ENCODE data around the gene MELTF. TPM values are rescaled to one million over a fixed set of nuclear protein-coding genes. Genes with fewer than 3 reads are reported as not detected.

The MELTF gene
- total and polyA plus RNA-seq, 2 of the 13 experiments (the other 11 are each of a cell fraction or from before 2014, with no cell fraction given): 3.2 to 7.5 TPM

DNA sequence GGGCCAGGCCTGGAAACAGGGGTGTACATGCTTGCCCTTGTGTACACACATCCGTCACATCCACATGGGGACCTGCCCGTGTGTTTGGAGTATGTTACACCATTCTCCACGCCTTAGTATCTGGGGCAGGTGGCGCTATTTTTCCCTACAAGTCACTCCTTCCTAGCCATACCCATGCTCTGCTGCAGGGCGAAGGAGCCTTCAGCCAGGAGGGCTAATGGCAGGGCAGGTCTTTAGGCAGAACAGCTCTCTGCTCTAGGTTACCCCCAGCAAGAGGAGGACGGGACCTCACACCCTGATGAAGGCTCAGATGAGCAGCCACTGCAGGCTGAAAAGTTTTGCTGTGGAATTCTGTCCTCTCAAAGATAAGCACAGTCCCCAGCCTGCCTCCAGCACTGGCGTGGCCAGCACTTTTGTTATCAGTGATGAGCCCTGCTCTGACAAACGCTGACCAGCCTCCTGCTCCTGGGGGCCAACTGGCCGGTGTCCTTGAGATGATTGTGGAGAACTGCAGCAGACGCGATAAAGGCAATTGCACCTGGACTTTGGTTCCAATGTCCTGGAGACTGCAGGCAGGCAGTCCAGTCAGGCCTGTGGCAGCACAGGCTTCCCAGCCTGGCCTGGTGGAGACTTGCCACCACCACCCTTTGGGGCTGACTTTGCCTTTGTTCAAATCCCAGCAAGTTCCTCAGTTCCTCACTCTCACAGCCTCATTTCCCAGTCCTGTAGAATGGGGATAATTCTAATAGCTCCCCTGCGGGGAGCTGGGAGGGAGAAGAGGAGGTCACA, 41.2 kb downstream of the MELTF start (continued):
- TF ChIP-seq, protein P1, sequence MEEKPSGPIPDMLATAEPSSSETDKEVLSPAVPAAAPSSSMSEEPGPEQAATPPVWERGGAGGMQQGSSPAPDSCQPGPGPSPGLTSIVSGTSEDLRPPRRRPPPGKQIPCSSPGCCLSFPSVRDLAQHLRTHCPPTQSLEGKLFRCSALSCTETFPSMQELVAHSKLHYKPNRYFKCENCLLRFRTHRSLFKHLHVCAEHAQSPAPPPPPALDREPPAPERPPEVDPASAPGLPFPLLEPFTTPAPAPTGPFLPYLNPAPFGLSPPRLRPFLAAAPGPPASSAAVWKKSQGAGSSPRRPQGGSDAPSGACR (CRISPR knock-in tag; IDR thresholded peaks at IDR 0.05): 0 out of 2 replicates have a peak, but pooled peaks have one; percentile 44
- no peak for TF ChIP-seq ZC3H4 (CRISPR knock-in tag; IDR thresholded peaks at IDR 0.05; ENCODE audit: borderline replicate concordance)
- TF ChIP-seq ELF3 (CRISPR knock-in tag; IDR thresholded peaks at IDR 0.05): 0 out of 2 replicates have a peak, but pooled peaks have one; percentile 8
- TF ChIP-seq ATF1 (CRISPR knock-in tag; IDR thresholded peaks at IDR 0.05): no peak; the same call in 1 of the 2 replicates
- TF ChIP-seq, protein P2, sequence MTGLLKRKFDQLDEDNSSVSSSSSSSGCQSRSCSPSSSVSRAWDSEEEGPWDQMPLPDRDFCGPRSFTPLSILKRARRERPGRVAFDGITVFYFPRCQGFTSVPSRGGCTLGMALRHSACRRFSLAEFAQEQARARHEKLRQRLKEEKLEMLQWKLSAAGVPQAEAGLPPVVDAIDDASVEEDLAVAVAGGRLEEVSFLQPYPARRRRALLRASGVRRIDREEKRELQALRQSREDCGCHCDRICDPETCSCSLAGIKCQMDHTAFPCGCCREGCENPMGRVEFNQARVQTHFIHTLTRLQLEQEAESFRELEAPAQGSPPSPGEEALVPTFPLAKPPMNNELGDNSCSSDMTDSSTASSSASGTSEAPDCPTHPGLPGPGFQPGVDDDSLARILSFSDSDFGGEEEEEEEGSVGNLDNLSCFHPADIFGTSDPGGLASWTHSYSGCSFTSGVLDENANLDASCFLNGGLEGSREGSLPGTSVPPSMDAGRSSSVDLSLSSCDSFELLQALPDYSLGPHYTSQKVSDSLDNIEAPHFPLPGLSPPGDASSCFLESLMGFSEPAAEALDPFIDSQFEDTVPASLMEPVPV (CRISPR knock-in tag; IDR thresholded peaks at IDR 0.05): no peak
- TF ChIP-seq STAG1 (CRISPR knock-in tag; IDR thresholded peaks at IDR 0.05): peak; percentile 24
- TF ChIP-seq POLR2A (IDR thresholded peaks at IDR 0.05; ENCODE audit: insufficient read depth in 1 of 2, low read depth in 2 of 2, low read length in 2 of 2): no peak; a peak in 1 of 4 replicates
- no peak for TF ChIP-seq SUZ12 (IDR thresholded peaks at IDR 0.05; ENCODE audit: low read depth, low read length)
- TF ChIP-seq, protein P3, sequence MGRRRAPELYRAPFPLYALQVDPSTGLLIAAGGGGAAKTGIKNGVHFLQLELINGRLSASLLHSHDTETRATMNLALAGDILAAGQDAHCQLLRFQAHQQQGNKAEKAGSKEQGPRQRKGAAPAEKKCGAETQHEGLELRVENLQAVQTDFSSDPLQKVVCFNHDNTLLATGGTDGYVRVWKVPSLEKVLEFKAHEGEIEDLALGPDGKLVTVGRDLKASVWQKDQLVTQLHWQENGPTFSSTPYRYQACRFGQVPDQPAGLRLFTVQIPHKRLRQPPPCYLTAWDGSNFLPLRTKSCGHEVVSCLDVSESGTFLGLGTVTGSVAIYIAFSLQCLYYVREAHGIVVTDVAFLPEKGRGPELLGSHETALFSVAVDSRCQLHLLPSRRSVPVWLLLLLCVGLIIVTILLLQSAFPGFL (CRISPR knock-in tag; IDR thresholded peaks at IDR 0.05): no peak
- TF ChIP-seq, protein P4, sequence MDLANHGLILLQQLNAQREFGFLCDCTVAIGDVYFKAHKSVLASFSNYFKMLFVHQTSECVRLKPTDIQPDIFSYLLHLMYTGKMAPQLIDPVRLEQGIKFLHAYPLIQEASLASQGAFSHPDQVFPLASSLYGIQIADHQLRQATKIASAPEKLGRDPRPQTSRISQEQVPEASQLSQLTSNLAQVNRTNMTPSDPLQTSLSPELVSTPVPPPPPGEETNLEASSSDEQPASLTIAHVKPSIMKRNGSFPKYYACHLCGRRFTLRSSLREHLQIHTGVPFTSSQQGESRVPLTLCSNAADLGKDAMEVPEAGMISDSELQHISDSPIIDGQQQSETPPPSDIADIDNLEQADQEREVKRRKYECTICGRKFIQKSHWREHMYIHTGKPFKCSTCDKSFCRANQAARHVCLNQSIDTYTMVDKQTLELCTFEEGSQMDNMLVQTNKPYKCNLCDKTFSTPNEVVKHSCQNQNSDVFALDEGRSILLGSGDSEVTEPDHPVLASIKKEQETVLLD (CRISPR knock-in tag; IDR thresholded peaks at IDR 0.05; ENCODE audit: low read depth): no peak
- no peak for TF ChIP-seq ZEB1 (IDR thresholded peaks at IDR 0.05; ENCODE audit: insufficient replicate concordance, low read depth)
- TF ChIP-seq, protein P5, sequence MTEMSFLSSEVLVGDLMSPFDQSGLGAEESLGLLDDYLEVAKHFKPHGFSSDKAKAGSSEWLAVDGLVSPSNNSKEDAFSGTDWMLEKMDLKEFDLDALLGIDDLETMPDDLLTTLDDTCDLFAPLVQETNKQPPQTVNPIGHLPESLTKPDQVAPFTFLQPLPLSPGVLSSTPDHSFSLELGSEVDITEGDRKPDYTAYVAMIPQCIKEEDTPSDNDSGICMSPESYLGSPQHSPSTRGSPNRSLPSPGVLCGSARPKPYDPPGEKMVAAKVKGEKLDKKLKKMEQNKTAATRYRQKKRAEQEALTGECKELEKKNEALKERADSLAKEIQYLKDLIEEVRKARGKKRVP (CRISPR knock-in tag; IDR thresholded peaks at IDR 0.05): no peak
- no peak for TF ChIP-seq CAMTA2 (CRISPR knock-in tag; IDR thresholded peaks at IDR 0.05; ENCODE audit: borderline replicate concordance)
- TF ChIP-seq POLR2G (IDR thresholded peaks at IDR 0.05; ENCODE audit: low read depth, low read length): 0 out of 2 replicates have a peak, but pooled peaks have one; percentile 29
- peak; percentile 12; the same call in 1 of the 2 replicates for TF ChIP-seq CBFB (CRISPR knock-in tag; IDR thresholded peaks at IDR 0.05)
- no peak for TF ChIP-seq SMAD1 (CRISPR knock-in tag; IDR thresholded peaks at IDR 0.05; ENCODE audit: borderline replicate concordance, low read depth)
- no peak for TF ChIP-seq ZNF652 (CRISPR knock-in tag; IDR thresholded peaks at IDR 0.05; ENCODE audit: borderline replicate concordance, low read depth)
- no peak for TF ChIP-seq NFIC (IDR thresholded peaks at IDR 0.05; ENCODE audit: low read length)
- no peak for TF ChIP-seq TOPORS (CRISPR knock-in tag; IDR thresholded peaks at IDR 0.05)
- peak; percentile 64; the same call in 1 of the 2 replicates for TF ChIP-seq PITX1 (CRISPR knock-in tag; IDR thresholded peaks at IDR 0.05)
- peak; percentile 46; the same call in 1 of the 2 replicates for TF ChIP-seq FOXC1 (CRISPR knock-in tag; IDR thresholded peaks at IDR 0.05; ENCODE audit: borderline replicate concordance)
- TF ChIP-seq ZNF34 (CRISPR knock-in tag; IDR thresholded peaks at IDR 0.05; ENCODE audit: borderline replicate concordance): no peak
- peak; percentile 80 for TF ChIP-seq BCL6 (CRISPR knock-in tag; IDR thresholded peaks at IDR 0.05)
- no peak for TF ChIP-seq ASH2L (IDR thresholded peaks at IDR 0.05; ENCODE audit: insufficient read length, low read depth, low read length)
- no peak for TF ChIP-seq CHD4 (IDR thresholded peaks at IDR 0.05; ENCODE audit: borderline replicate concordance, low read length)

All from HepG2 (cell line).